GM12801 (cell line): Measurements from ENCODE around the gene MPPED1.

Experiments
- CTCF ChIP-seq: IDR thresholded peaks from one replicate; pipeline ENCODE4 v1.5.1; 2011; ENCODE audit warnings: control low read depth; ENCODE audit not compliant: insufficient read length; ENCODE audit errors: extremely low read depth

The MPPED1 gene

GRCh38 chr22:43504068-43504467 lies 92.3 kb downstream of the MPPED1 start:
- no peak for TF ChIP-seq CTCF

GRCh38 chr22:43504666-43505261 lies 93.0 kb downstream of the MPPED1 start:
- no peak for TF ChIP-seq CTCF

GRCh38 chr22:43505423-43505822 lies 93.6 kb downstream of the MPPED1 start:
- TF ChIP-seq CTCF, result no peak

GRCh38 chr22:43505896-43506295 lies 94.1 kb downstream of the MPPED1 start:
- no peak for TF ChIP-seq CTCF

GRCh38 chr22:43506487-43506886 lies 94.7 kb downstream of the MPPED1 start:
- no peak for TF ChIP-seq CTCF

GRCh38 chr22:43507235-43507634 lies 95.4 kb downstream of the MPPED1 start:
- TF ChIP-seq CTCF, result no peak

GRCh38 chr22:43508489-43508888 lies 96.7 kb downstream of the MPPED1 start:
- no peak for TF ChIP-seq CTCF
